HEK293 (cell line): ENCODE data around the gene PIGQ.

Source experiments
- CTCF ChIA-PET: fragments of 350-600 bp; formaldehyde crosslinking; extraction: SDS; loops from one replicate; lab custom pipeline; 2021; ENCODE audit warnings: antibody characterized with exemption; lab: Yijun Ruan, JAX
- POLR2A ChIA-PET: fragments of 300-600 bp; formaldehyde crosslinking; extraction: SDS; loops from one replicate; lab custom pipeline; 2020; ENCODE audit warnings: antibody characterized with exemption, inconsistent platforms; lab: Yijun Ruan, JAX
- H3K27ac ChIP-seq: fragments of 200-500 bp; sonication (Bioruptor generic); 2 replicates; pipeline ENCODE4 v1.5.1; 2014; ENCODE audit warnings: low read depth, low read length, control low read depth, inconsistent platforms; ENCODE audit errors: extremely low read depth
- H3K36me3 ChIP-seq, 2 experiments: fragments of 200-500 bp in 1 of 2; sonication (Bioruptor generic) in 1 of 2; 1 replicate in 1 of 2; 2 replicates in 1 of 2; pipeline ENCODE4 v1.5.1; 2014 to 2017; ENCODE audit warnings: inconsistent platforms in 2 of 2, low read length in 2 of 2; ENCODE audit not compliant: control insufficient read depth in 2 of 2, insufficient read depth in 1 of 2
- H3K4me1 ChIP-seq: fragments of 200-500 bp; sonication (Bioruptor generic); 2 replicates; pipeline ENCODE4 v1.5.1; 2014; ENCODE audit warnings: mild to moderate bottlenecking, low read length, inconsistent platforms; ENCODE audit not compliant: control insufficient read depth, insufficient read depth
- H3K4me3 ChIP-seq: 2 replicates; pipeline ENCODE4 v1.5.1; 2011; ENCODE audit warnings: low read depth, mild to moderate bottlenecking, control low read depth, low read length, moderate library complexity
- H3K9me3 ChIP-seq: fragments of 200-500 bp; sonication (Bioruptor generic); 2 replicates; pipeline ENCODE4 v1.5.1; 2014; ENCODE audit warnings: low read depth, low read length, inconsistent platforms; ENCODE audit not compliant: control insufficient read depth, insufficient read depth
- HOXA7 ChIP-seq: sonication (generic); formaldehyde crosslinking; IDR thresholded peaks from 2 replicates; pipeline ENCODE4 v1.8.1; 2022; ENCODE audit warnings: missing genetic modification reagents, borderline replicate concordance
- KLF17 ChIP-seq: fragments of 450-650 bp; formaldehyde crosslinking; IDR thresholded peaks from 2 replicates; pipeline ENCODE4 v1.5.1; 2016; ENCODE audit warnings: missing biosample characterization, missing genetic modification characterization
- KLF9 ChIP-seq: fragments of 450-650 bp; formaldehyde crosslinking; IDR thresholded peaks from 2 replicates; pipeline ENCODE4 v1.5.1; 2016; ENCODE audit warnings: missing biosample characterization, missing genetic modification characterization, low read depth
- PATZ1 ChIP-seq: fragments of 450-650 bp; formaldehyde crosslinking; IDR thresholded peaks from 2 replicates; pipeline ENCODE4 v1.5.1; 2016; ENCODE audit warnings: missing biosample characterization, missing genetic modification characterization
- PRDM2 ChIP-seq: fragments of 450-650 bp; formaldehyde crosslinking; IDR thresholded peaks from 2 replicates; pipeline ENCODE4 v1.5.1; 2016; ENCODE audit warnings: missing biosample characterization, missing genetic modification characterization, borderline replicate concordance
- TCF7L2 ChIP-seq: IDR thresholded peaks from 2 replicates; pipeline ENCODE4 v1.6.1; 2011; ENCODE audit warnings: low read depth, mild to moderate bottlenecking, inconsistent platforms, low read length, moderate library complexity, borderline replicate concordance
- ZBTB1 ChIP-seq: fragments of 450-650 bp; formaldehyde crosslinking; IDR thresholded peaks from 2 replicates; pipeline ENCODE4 v1.5.1; 2016; ENCODE audit warnings: missing biosample characterization, missing genetic modification characterization
- ZBTB48 ChIP-seq: fragments of 450-650 bp; formaldehyde crosslinking; IDR thresholded peaks from 2 replicates; pipeline ENCODE4 v1.5.1; 2016; ENCODE audit warnings: missing biosample characterization, missing genetic modification characterization
- ZBTB8A ChIP-seq: fragments of 450-650 bp; formaldehyde crosslinking; IDR thresholded peaks from 2 replicates; pipeline ENCODE4 v1.5.1; 2016; ENCODE audit warnings: missing biosample characterization, missing genetic modification characterization
- ZFP37 ChIP-seq: fragments of 450-650 bp; formaldehyde crosslinking; IDR thresholded peaks from 2 replicates; pipeline ENCODE4 v1.5.1; 2016; ENCODE audit warnings: missing biosample characterization, missing genetic modification characterization
- ZFP69B ChIP-seq: fragments of 450-650 bp; formaldehyde crosslinking; IDR thresholded peaks from 2 replicates; pipeline ENCODE4 v1.5.1; 2016; ENCODE audit warnings: missing biosample characterization, missing genetic modification characterization
- ZNF114 ChIP-seq: fragments of 450-650 bp; formaldehyde crosslinking; IDR thresholded peaks from 2 replicates; pipeline ENCODE4 v1.5.0; 2017; ENCODE audit warnings: missing biosample characterization, missing genetic modification characterization
- ZNF223 ChIP-seq: fragments of 450-650 bp; formaldehyde crosslinking; IDR thresholded peaks from 2 replicates; pipeline ENCODE4 v1.5.1; 2016; ENCODE audit warnings: missing biosample characterization, missing genetic modification characterization
- ZNF280D ChIP-seq: fragments of 450-650 bp; formaldehyde crosslinking; IDR thresholded peaks from 2 replicates; pipeline ENCODE4 v1.5.1; 2016; ENCODE audit warnings: missing biosample characterization, missing genetic modification characterization
- ZNF37A ChIP-seq: fragments of 450-650 bp; IDR thresholded peaks from 2 replicates; pipeline ENCODE4 v1.5.1; 2018; ENCODE audit warnings: missing biosample characterization, missing genetic modification characterization
- ZNF391 ChIP-seq: fragments of 450-650 bp; formaldehyde crosslinking; IDR thresholded peaks from 2 replicates; pipeline ENCODE4 v1.5.1; 2016; ENCODE audit warnings: low read depth, missing biosample characterization, missing genetic modification characterization, borderline replicate concordance
- ZNF521 ChIP-seq: fragments of 450-650 bp; formaldehyde crosslinking; IDR thresholded peaks from 2 replicates; pipeline ENCODE4 v1.5.1; 2017; ENCODE audit warnings: missing biosample characterization, mild to moderate bottlenecking, missing genetic modification characterization
- ZNF670 ChIP-seq: fragments of 450-650 bp; formaldehyde crosslinking; IDR thresholded peaks from 2 replicates; pipeline ENCODE4 v1.5.1; 2016; ENCODE audit warnings: missing biosample characterization, missing genetic modification characterization, low read depth
- ZNF677 ChIP-seq: fragments of 450-650 bp; IDR thresholded peaks from 2 replicates; pipeline ENCODE4 v1.5.0; 2018; ENCODE audit warnings: missing biosample characterization, mild to moderate bottlenecking, missing genetic modification characterization, moderate library complexity
- ZNF843 ChIP-seq: fragments of 450-650 bp; formaldehyde crosslinking; IDR thresholded peaks from 2 replicates; pipeline ENCODE4 v1.5.1; 2016; ENCODE audit warnings: missing biosample characterization, missing genetic modification characterization

Gene PIGQ

GRCh38 chr16:565419-566330 is 4.1 kb upstream of the PIGQ start (continued):
- TF ChIP-seq KLF17 (tag by site-specific recombination) (peak; percentile 49), ZNF114 (no peak), PATZ1 (peak; percentile 39), TCF7L2 (no peak), ZBTB8A (tag by site-specific recombination) (peak; percentile 30; the same call in 1 of the 2 replicates), HOXA7 (CRISPR knock-in tag) (no peak), ZBTB48 (tag by site-specific recombination) (no peak), ZNF223 (tag by site-specific recombination) (no peak), ZNF843 (tag by site-specific recombination) (no peak), ZNF521 (tag by site-specific recombination) (no peak), ZNF677 (tag by site-specific recombination) (no peak), ZNF37A (tag by site-specific recombination) (no peak), PRDM2 (tag by site-specific recombination) (no peak)
- TF ChIP-seq, all 188 proteins: peak for 12

GRCh38 chr16:566475-567372 is 3.0 kb upstream of the PIGQ start, which contains the start of gene NHLRC4:
Gene NHLRC4 (plus strand): TSS chr16:567005. CDS start chr16:568048, 1,043 bp downstream.
- Histone ChIP-seq H3K9me3 (no peaks in the 10 kb centered on the region), H3K4me1 (peaks cover 10% of the 10 kb centered on the region), H3K27ac (peak within 1 kb of the TSS; percentile 26; the same call in 1 of the 2 replicates), H3K36me3 (peaks cover 0 to 5% of the 10 kb centered on the region in 2 experiments; a peak in 1 of 3 replicates), H3K4me3 (no peak within 1 kb of the TSS)
- POLR2A ChIA-PET, result interaction anchor here (1.0 to 1.3 kb wide), 3 partner anchors 11 to 39 kb away, joined by 3 to 6 read pairs (median 4); partner anchors contain the start of gene CAPN15
- CTCF ChIA-PET, result interaction anchor here (0.9 to 1.0 kb wide), 2 partner anchors 14 to 15 kb away, joined by 3 read pairs; no protein-coding TSS in a partner anchor
- TF ChIP-seq ZBTB1 (tag by site-specific recombination) (no peak), ZNF391 (tag by site-specific recombination) (no peak), KLF9 (tag by site-specific recombination) (no peak), ZNF670 (tag by site-specific recombination) (no peak), ZNF280D (no peak), ZFP69B (tag by site-specific recombination) (peak; percentile 21; the same call in 1 of the 2 replicates), ZFP37 (tag by site-specific recombination) (no peak)
